Lower leg skin (tissue), 4 donors: Measurements from ENCODE around the gene ADISSP. TPM values are rescaled to one million over a fixed set of nuclear protein-coding genes. Genes with fewer than 3 reads are reported as not detected.

ENCODE experiments used
- DNase-seq, 2 donors: peaks; one replicate each; pipeline ENCODE4 v3.0.0-alpha.2; 2019; ENCODE audit warnings: low spot score in 2 of 2
- H3K4me3 ChIP-seq: fragments of 200-600 bp; sonication (generic); 2 replicates; pipeline ENCODE4 v1.5.1; 2017; ENCODE audit warnings: mild to moderate bottlenecking, low read depth; ENCODE audit not compliant: poor library complexity, severe bottlenecking
- CTCF ChIP-seq, 3 donors: fragments of 450-650 bp; IDR thresholded peaks; one replicate each; pipeline ENCODE4 v1.5.1; 2016; ENCODE audit warnings: antibody characterized with exemption in 3 of 3, mild to moderate bottlenecking in 3 of 3, moderate library complexity in 2 of 3
- POLR2A ChIP-seq, 2 donors: fragments of 450-650 bp; IDR thresholded peaks; one replicate each; pipeline ENCODE4 v1.6.1; 2016 to 2017; ENCODE audit warnings: antibody characterized with exemption in 2 of 2, mild to moderate bottlenecking in 1 of 2, moderate library complexity in 1 of 2
- WGBS, 2 donors: methylation state at CpG; one replicate each; pipeline ENCODE4 v1.1.5; 2018; 5-methylcytosine and 5-hydroxymethylcytosine counted together
- intact Hi-C: fragments of 100-400 bp; cut with DNase I; formaldehyde crosslinking; loops from one replicate; pipeline ENCODE4 v1.15.0; 2023; ENCODE audit warnings: low total_unique reads
- total RNA-seq, 4 donors: library from RNA; depleted of rRNA; stranded (reverse); fragments of >200 nt; gene quantifications; one replicate each; pipeline ENCODE4 v1.1.0, GENCODE V29; 2016

The ADISSP gene
- total RNA-seq, 4 donors from 2014 or later, result 9.7 to 21.8 (median 15.5) TPM

- H3K4me3 ChIP-seq, result no peak overlapping the region
- no peak for DNase-seq
- intact Hi-C loops, result loop anchor here (2.0 kb wide), 1 partner anchor 33 kb away; the partner anchor contains the start of gene AP5S1
- TF ChIP-seq CTCF (IDR thresholded peaks at IDR 0.05) (no peak), POLR2A (IDR thresholded peaks at IDR 0.05) (no peak)
- WGBS, 2 donors, result 74 to 75% methylated on average over 5 of the region's 5 CpGs
Measured at GRCh38 chr20:3787324-3788014, 19.9 kb upstream of the ADISSP start.

GRCh38 chr20:3786665-3787323, 19.2 kb upstream of the ADISSP start, which contains the start of gene CENPB:
Gene CENPB (minus strand): TSS chr20:3786740. CDS start chr20:3786483, 257 bp downstream.
- intact Hi-C loops, result loop anchor here (2.0 kb wide), 1 partner anchor 34 kb away; the partner anchor contains the start of gene AP5S1
- WGBS, 2 donors, result 2 to 3% methylated on average over 41 to 43 of the region's 70 CpGs
- DNase-seq, result peak; percentile 82 to 98
- H3K4me3 ChIP-seq, result peak within 1 kb of the TSS; percentile 44
- TF ChIP-seq CTCF (IDR thresholded peaks at IDR 0.05) (no peak), POLR2A (IDR thresholded peaks at IDR 0.05) (no peak)

GRCh38 chr20:3786126-3786484, 18.6 kb upstream of the ADISSP start:
- DNase-seq, result peak in 1 of 2 donors; percentile 91
- 0% methylated on average over 2 of the region's 35 CpGs; no CpG with 5 or more reads in 1 of the 2 donors for WGBS, 2 donors
- H3K4me3 ChIP-seq, result peak overlapping the region; percentile 44
- intact Hi-C loops, result loop anchor here (2.0 kb wide), 1 partner anchor 35 kb away; the partner anchor contains the start of gene AP5S1
- TF ChIP-seq POLR2A (IDR thresholded peaks at IDR 0.05), result no peak
- TF ChIP-seq CTCF (IDR thresholded peaks at IDR 0.05), result no peak

- 29 to 35% methylated on average over 22 to 27 of the region's 79 CpGs for WGBS, 2 donors
- TF ChIP-seq POLR2A (IDR thresholded peaks at IDR 0.05) (no peak), CTCF (IDR thresholded peaks at IDR 0.05) (no peak)
- intact Hi-C loops, result loop anchor here (2.0 kb wide), 1 partner anchor 35 kb away; the partner anchor contains the start of gene AP5S1
- DNase-seq, result peak in 1 of 2 donors; percentile 86
- peak overlapping the region; percentile 44 for H3K4me3 ChIP-seq
Measured at GRCh38 chr20:3785240-3786125, 17.9 kb upstream of the ADISSP start.

GRCh38 chr20:3784863-3785239, 17.3 kb upstream of the ADISSP start:
- TF ChIP-seq CTCF (IDR thresholded peaks at IDR 0.05) (no peak), POLR2A (IDR thresholded peaks at IDR 0.05) (no peak)
- DNase-seq, result no peak
- peak overlapping the region; percentile 44 for H3K4me3 ChIP-seq
- intact Hi-C loops, result no loop called here
- 66 to 67% methylated on average over 6 of the region's 6 CpGs for WGBS, 2 donors
